Sigmoid colon (tissue), 7 donors: ENCODE data around the gene TMED10. TPM values are rescaled to one million over a fixed set of nuclear protein-coding genes. Genes with fewer than 3 reads are reported as not detected.

Experiments
- DNase-seq: peaks from one replicate; pipeline ENCODE4 v3.0.0-alpha.2; 2019
- H3K27ac ChIP-seq, 4 donors: fragments of 200-600 bp; sonication (generic); one replicate each; pipeline ENCODE4 v1.5.1; 2016 to 2019; ENCODE audit warnings: mild to moderate bottlenecking in 1 of 4
- H3K27me3 ChIP-seq, 3 donors: fragments of 200-600 bp; sonication (generic); one replicate each; pipeline ENCODE4 v1.5.1; 2019; ENCODE audit warnings: mild to moderate bottlenecking in 1 of 3
- H3K36me3 ChIP-seq, 4 donors: fragments of 200-600 bp; sonication (generic); one replicate each; pipeline ENCODE4 v1.5.1; 2016 to 2019
- H3K4me1 ChIP-seq, 4 donors: fragments of 200-600 bp; sonication (generic); one replicate each; pipeline ENCODE4 v1.5.1; 2017 to 2019
- H3K4me3 ChIP-seq, 4 donors: fragments of 200-600 bp; sonication (generic); one replicate each; pipeline ENCODE4 v1.5.1; 2017 to 2019; ENCODE audit warnings: mild to moderate bottlenecking in 2 of 4, moderate library complexity in 1 of 4
- H3K9me3 ChIP-seq, 4 donors: fragments of 200-600 bp in 3 of 4; sonication (generic) in 3 of 4; one replicate each; pipeline versions ENCODE4 v1.5.1 to v1.6.1; 2013 to 2019
- CTCF ChIP-seq, 4 experiments: fragments of 450-650 bp in 3 of 4; fragments of 200-600 bp in 1 of 4; IDR thresholded peaks; one replicate each; pipeline ENCODE4 v1.5.1; 2016 to 2019; ENCODE audit warnings: antibody characterized with exemption in 4 of 4, mild to moderate bottlenecking in 3 of 4, moderate library complexity in 2 of 4
- EP300 ChIP-seq, 4 donors: sonication (generic); formaldehyde crosslinking; IDR thresholded peaks; one replicate each; pipeline ENCODE4 v1.6.1; 2017; ENCODE audit warnings: antibody characterized with exemption in 4 of 4
- POLR2A ChIP-seq, 2 donors: fragments of 450-650 bp; IDR thresholded peaks; one replicate each; pipeline ENCODE4 v1.6.1; 2016; ENCODE audit warnings: antibody characterized with exemption in 2 of 2, mild to moderate bottlenecking in 2 of 2, moderate library complexity in 2 of 2
- POLR2AphosphoS5 ChIP-seq, 4 donors: sonication (generic); formaldehyde crosslinking; IDR thresholded peaks; one replicate each; pipeline ENCODE4 v1.6.1; 2017; ENCODE audit warnings: antibody characterized with exemption in 4 of 4
- WGBS, 2 donors: extraction: QIAGEN DNeasy Blood & Tissue Kit; methylation state at CpG; one replicate each; pipeline ENCODE4 v1.1.7; 2013; 5-methylcytosine and 5-hydroxymethylcytosine counted together
- intact Hi-C: fragments of 100-400 bp; cut with DNase I; formaldehyde crosslinking; loops from one replicate; pipeline ENCODE4 v1.15.1; 2023
- polyA plus RNA-seq, 3 donors: library from polyadenylated mRNA; stranded (reverse); fragments of 200-250 nt; gene quantifications; one replicate each; pipeline ENCODE4 v1.2.3, GENCODE V29; 2013
- total RNA-seq, 4 donors: library from RNA; depleted of rRNA; stranded (reverse); fragments of >200 nt; gene quantifications; one replicate each; pipeline ENCODE4 v1.1.0, GENCODE V29; 2016
- donor health status: healthy with polysubstance abuse.
- donor health status: Bipolar disorder and iron deficiency.
- donor health status: healthy.

TMED10 gene
- total and polyA plus RNA-seq, 7 donors, result 38.4 to 236 (median 163) TPM

GRCh38 chr14:75120541-75121291 lies 55.7 kb downstream of the TMED10 start:
- H3K36me3 ChIP-seq, result peaks cover 12 to 60% (median 25%) of the 10 kb centered on the region in 4 donors
- no peak overlapping the region for H3K27ac ChIP-seq
- no peak for DNase-seq
- H3K4me1 ChIP-seq, result peaks cover 0 to 15% (median 9%) of the 10 kb centered on the region in 4 donors
- H3K27me3 ChIP-seq, result no peaks in the 10 kb centered on the region
- no peaks in the 10 kb centered on the region for H3K9me3 ChIP-seq
- no peak overlapping the region for H3K4me3 ChIP-seq
- TF ChIP-seq CTCF (IDR thresholded peaks at IDR 0.05) (no peak), EP300 (IDR thresholded peaks at IDR 0.05) (no peak), POLR2AphosphoS5 (IDR thresholded peaks at IDR 0.05) (no peak), POLR2A (IDR thresholded peaks at IDR 0.05) (no peak)
- intact Hi-C loops, result no loop called here
- 59 to 60% methylated on average over 3 of the region's 3 CpGs for WGBS, 2 donors

GRCh38 chr14:75119056-75119455 lies 57.4 kb downstream of the TMED10 start:
- peaks cover 18 to 76% (median 34%) of the 10 kb centered on the region in 4 donors for H3K36me3 ChIP-seq
- DNase-seq, result no peak
- no peak overlapping the region for H3K27ac ChIP-seq
- WGBS, 2 donors, result 98 to 99% methylated on average over 2 of the region's 2 CpGs
- intact Hi-C loops, result no loop called here
- peaks cover 0 to under 1% (median 0%) of the 10 kb centered on the region in 4 donors for H3K4me1 ChIP-seq
- no peak for TF ChIP-seq POLR2AphosphoS5 (IDR thresholded peaks at IDR 0.05)
- TF ChIP-seq POLR2A (IDR thresholded peaks at IDR 0.05), result no peak
- no peak for TF ChIP-seq EP300 (IDR thresholded peaks at IDR 0.05)
- TF ChIP-seq CTCF (IDR thresholded peaks at IDR 0.05), result no peak
- H3K27me3 ChIP-seq, result no peaks in the 10 kb centered on the region
- H3K4me3 ChIP-seq, result no peak overlapping the region
- no peaks in the 10 kb centered on the region for H3K9me3 ChIP-seq

- intact Hi-C loops, result no loop called here
- TF ChIP-seq POLR2A (IDR thresholded peaks at IDR 0.05) (no peak), POLR2AphosphoS5 (IDR thresholded peaks at IDR 0.05) (no peak), EP300 (IDR thresholded peaks at IDR 0.05) (no peak), CTCF (IDR thresholded peaks at IDR 0.05) (no peak)
- Histone ChIP-seq H3K27ac (no peak overlapping the region), H3K9me3 (no peaks in the 10 kb centered on the region), H3K36me3 (peaks cover 42 to 100% (median 68%) of the 10 kb centered on the region in 4 donors), H3K4me1 (no peaks in the 10 kb centered on the region), H3K27me3 (no peaks in the 10 kb centered on the region), H3K4me3 (no peak overlapping the region)
- WGBS, 2 donors, result 81% methylated on average over 5 of the region's 5 CpGs
- no peak for DNase-seq
Measured at GRCh38 chr14:75113932-75114539, 62.4 kb downstream of the TMED10 start.

- Histone ChIP-seq H3K4me1 (no peaks in the 10 kb centered on the region), H3K9me3 (no peaks in the 10 kb centered on the region), H3K27ac (no peak overlapping the region), H3K36me3 (peaks cover 35 to 100% (median 67%) of the 10 kb centered on the region in 4 donors), H3K27me3 (no peaks in the 10 kb centered on the region), H3K4me3 (no peak overlapping the region)
- intact Hi-C loops, result no loop called here
- no peak for DNase-seq
- 93 to 94% methylated on average over 2 of the region's 2 CpGs for WGBS, 2 donors
- TF ChIP-seq POLR2A (IDR thresholded peaks at IDR 0.05), result no peak
Measured at GRCh38 chr14:75109877-75110276, 66.5 kb downstream of the TMED10 start.

- no peak for TF ChIP-seq POLR2AphosphoS5 (IDR thresholded peaks at IDR 0.05)
- no peak for TF ChIP-seq CTCF (IDR thresholded peaks at IDR 0.05)
- no peak for TF ChIP-seq POLR2A (IDR thresholded peaks at IDR 0.05)
- no peak for TF ChIP-seq EP300 (IDR thresholded peaks at IDR 0.05)
- H3K9me3 ChIP-seq, result no peaks in the 10 kb centered on the region
- H3K4me3 ChIP-seq, result no peak overlapping the region
- H3K4me1 ChIP-seq, result no peaks in the 10 kb centered on the region
- H3K27ac ChIP-seq, result no peak overlapping the region
- peaks cover 21 to 100% (median 48%) of the 10 kb centered on the region in 4 donors for H3K36me3 ChIP-seq
- WGBS, 2 donors, result 65 to 81% methylated on average over 3 of the region's 3 CpGs
- H3K27me3 ChIP-seq, result no peaks in the 10 kb centered on the region
- DNase-seq, result no peak
- intact Hi-C loops, result no loop called here
Measured at GRCh38 chr14:75107186-75107585, 69.2 kb downstream of the TMED10 start.
